Stimulated activated CD8-positive, alpha-beta memory T cell treated with anti-CD3 and anti-CD28 coated beads, Interleukin-2, amount 100 ng/mL, for 1 hour (primary cell): ENCODE measurements around the gene SHC2.
"Not testable (repeated sequence)": the region's sequence is repeated elsewhere in the genome, so short reads cannot be mapped to it uniquely, and the experiment has no call there.

ENCODE experiments used
- DNase-seq, 2 donors: peaks; one replicate each; pipeline ENCODE4 v3.0.0-alpha.2; 2020; ENCODE audit warnings: low read depth in 2 of 2

SHC2 gene

DNA sequence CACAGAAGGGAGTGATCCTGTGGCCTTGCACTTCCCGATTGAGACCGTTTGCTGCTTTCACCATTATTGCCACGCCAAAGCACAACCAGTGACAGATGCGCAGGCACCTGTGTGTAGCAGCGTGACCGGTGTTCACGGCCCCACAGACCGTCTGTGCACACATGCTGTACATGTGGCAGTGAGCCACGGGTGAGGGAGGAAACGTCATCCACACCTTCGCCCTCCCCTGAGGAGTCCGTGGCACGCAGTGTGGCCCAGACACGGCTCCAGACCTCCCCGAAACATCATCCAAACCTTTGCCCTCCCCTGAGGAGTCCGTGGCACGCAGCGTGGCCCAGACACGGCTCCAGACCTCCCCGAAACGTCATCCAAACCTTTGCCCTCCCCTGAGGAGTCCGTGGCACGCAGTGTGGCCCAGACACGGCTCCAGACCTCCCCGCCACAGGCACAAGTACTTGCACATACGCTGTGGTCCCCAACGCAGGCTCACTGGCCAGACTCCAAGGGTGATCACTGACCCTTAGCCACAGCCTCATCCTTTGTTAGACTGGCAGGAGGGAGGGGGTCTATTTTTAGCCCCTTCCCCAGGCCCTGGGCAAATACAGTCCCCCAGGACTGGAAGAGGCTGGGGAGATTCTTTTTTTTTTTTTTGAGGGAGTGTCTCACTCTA, 7.9 kb upstream of the SHC2 start:
- no peak for DNase-seq

DNA sequence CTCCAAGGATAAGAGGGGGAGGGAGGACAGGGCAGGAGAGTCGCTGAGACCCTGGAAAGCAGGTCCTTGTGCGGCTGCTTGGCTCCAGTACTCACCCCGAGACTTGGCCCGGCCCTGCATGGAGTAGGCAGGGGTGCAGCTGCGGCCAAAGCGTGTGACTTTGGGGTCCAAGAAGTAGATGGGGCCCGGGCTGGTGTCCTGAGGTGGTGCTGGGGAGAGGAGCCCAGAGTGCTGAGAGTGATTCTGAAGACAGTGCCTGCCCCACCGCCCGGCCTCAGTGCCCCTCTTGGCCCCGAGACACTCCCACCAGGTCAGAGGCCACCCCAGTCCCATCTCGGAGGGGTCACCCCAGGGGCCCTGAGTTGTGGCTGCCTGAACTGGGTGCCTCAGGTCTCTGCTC, 6.7 kb upstream of the SHC2 start:
- no peak for DNase-seq

DNA sequence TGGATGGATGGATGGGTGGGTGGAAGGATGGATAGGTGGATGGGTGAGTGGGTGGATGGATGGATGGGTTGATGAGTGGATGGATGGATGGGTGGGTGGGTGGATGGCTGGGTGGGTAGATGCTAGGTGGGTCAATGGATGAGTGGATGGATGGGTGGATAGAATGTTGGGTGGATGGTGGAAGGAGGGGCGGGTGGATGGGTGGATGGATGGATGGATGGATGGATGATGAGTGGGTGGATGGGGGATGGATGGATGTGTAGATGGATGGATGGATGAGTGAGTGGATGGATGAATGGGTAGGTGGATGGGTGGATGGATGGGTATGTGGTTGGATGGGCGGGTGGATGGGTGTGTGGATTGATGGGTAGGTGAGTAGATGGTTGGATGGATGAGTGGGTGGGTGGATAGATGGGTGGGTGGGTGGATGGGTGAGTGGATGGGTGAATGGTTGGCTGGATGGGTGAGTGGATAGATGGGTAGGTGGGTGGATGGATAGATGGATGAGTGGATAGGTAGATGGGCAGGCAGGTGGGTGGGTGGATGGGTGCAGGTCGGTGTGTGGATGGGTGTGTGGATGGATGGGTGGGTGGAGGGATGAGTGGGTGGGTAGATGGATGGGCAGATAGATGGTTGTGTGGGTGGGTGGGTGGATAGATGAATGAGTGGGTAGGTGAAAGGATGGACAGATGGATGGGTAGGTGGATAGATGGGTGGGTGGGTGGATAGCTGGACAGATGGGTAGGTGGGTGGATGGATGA, 4.4 kb upstream of the SHC2 start:
- DNase-seq = no peak

DNA sequence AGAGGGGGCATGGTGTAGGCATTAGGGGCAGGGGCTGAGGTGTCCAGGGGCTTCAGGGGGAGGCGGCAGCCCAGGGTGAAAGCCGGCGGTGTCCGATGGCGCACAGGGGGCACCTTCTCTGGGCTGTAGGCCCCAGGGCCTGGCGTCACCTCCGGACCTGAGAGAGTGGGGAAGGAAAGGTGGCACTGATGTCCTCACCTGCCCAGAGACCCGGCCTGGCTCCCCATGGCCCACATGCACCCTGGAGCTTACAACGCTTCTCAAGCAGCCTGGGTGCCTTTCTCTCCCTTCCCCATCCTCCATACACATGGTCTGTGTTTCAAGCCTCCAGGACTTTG, 3.3 kb upstream of the SHC2 start:
- DNase-seq = no peak

DNA sequence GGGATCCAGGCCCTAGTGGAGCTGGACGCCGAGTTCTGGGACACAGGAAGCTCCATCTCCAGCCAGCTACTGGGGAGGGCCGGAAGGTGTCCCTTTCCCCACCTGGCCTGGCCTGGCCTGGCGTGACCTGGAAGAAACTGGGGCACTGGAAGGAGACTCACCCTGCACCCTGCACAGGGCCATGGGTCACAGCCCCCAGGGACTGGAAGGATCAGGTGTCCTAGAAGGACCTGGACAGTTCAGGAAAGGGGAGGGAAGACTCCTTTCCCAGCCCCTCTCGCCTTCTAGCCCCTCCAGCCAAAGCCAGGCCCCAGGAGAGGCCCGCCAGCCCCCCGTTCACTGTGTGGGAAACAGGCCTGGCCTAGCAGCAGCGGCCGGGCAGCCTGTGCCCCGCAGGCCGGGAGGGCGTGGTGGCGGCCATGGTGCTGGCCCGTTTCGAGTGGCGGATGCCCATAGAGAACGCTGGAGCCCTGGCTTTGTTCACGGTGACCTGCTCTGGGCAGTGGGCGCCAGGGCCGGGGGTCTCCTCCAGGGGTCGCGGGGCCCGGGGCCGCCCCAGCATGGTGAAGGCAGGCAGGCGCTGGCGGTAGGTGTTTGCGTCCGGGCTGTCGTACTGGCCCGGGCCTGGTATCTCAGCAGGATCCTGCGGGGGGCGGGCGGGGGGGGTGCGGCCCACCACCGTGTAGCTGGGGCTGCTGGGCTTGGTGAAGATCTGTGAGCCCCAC, 2.8 kb upstream of the SHC2 start:
- DNase-seq = no peak

DNA sequence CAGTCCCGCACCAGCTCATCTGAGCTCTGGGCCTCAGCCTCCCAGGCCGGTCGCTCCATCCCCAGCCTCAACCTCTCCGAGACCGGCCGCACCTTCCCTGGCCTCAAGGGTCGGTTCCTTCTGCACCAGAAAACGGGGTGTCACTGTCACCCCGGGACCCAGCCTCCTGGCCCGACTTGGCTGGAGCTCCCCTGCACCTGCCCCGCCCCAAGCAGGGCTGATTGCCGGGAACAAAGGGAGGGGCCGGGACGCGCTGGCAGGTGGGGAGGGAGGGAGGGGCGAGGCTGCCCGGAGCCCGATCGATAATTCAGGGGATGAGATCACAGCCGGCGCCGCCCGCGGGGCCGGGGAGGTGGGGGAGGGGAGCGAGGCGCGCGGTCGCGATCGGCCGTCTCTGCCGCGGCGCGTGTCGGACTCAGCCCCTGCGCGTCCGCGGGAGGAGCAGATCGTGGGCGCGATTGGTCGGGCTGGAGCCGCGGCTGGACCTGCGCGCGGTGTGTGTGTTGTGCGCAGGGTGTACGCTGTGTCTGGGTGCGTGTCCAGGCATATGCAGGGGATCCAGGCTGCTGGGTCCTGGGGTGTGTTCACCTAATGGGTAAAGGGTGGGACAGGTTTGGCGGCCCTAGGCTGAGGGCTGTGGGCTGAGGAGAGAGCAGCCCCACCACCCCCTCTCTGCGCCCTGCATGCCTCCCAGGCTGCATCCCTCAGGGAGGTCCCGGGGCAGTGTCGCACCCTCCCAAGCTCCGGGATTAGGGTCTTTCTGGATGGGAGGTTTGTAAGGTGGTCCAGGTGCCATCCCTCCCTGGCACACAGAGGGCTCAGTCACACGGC, 1.1 kb upstream of the SHC2 start:
- no peak for DNase-seq

DNA sequence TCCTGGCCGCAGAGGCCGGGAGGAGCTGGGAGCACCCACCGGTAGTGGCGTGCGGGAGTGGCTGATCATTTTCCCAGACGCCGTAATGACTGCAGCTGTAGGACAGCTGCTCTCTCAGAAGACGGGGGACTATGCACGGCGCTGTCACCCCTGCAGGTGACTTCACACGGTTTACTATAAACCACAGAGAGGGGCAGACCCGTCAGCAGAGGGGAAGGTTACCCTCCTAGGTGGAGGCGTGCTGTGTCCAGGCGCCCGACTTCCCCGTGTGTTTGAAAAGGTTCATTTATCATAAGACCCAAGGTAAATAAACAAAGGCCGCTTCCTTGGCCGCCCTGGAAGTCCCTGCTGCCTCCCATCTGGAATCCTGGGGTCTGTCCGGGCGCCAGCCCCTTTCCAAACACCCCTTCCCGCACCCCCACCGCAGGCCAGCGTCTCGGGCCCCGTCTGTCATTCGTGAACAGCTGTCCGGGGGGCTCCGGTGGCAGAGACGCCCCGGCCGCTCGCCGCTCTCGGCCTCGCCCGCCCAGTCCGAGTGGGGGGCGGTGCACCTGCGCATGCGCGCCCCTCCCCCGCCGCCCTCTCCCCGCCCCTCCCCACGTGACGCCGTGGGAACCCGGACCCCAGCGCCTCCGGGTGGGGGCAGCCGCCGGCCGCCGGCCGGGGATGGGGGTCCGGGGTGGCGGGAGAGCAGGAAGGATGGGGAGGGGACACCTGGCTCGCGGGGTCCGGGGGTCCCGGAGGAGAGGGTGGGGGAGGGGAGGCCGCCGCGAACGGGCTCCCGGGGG, 915 bp downstream of the SHC2 start:
- no peak for DNase-seq

DNA sequence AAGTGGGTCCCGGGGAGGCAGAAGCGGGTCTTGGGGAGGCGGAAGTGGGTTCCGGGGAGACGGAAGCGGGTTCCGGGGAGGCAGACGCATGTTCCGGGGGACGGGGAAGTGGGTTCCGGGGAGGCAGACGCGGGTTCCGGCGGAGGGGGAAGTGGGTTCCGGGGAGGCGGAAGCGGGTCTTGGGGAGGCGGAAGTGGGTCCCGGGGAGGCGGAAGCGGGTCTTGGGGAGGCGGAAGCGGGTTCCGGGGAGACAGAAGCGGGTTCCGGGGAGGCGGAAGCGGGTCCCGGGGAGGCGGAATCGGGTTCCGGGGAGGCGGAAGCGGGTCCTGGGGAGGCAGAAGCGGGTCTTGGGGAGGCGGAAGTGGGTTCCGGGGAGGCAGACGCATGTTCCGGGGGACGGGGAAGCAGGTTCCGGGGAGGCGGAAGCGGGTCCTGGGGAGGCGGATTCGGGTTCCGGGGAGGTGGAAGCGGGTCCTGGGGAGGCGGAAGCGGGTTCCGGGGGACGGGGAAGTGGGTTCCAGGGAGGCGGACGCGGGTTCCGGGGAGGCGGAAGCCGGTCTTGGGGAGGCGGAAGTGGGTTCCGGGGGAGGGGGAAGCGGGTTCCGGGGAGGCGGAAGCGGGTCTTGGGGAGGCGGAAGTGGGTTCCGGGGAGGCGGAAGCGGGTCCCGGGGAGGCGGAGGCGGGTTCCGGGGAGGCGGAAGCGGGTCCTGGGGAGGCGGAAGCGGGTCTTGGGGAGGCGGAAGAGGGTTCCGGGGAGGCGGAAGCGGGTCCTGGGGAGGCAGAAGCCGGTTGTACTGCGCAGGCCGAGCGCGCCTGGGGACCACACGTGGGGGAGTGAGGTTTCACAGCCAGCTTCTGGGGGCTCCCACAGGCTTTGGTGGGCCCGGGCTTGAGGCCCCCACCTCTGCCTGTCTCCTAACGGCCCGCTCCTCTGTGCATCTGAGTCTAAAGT, 2.5 kb downstream of the SHC2 start:
- no peak for DNase-seq

DNA sequence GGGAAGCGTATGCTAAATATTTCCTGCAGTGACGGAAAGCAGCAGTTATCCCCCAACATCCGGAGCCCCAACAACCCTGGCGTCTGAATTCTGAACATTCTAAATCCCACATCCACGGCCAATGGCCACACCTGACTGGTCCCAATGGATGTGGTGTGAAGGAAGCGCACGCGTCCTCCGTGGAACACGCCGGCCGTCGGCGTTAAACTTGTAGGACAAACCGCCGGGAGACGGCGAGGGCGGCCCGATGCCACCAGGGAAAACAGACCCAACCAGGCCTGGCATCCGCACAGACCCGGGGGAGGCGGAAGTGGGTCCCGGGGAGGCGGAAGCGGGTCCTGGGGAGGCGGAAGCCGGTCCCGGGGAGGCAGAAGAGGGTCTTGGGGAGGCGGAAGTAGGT, 3.2 kb downstream of the SHC2 start:
- no peak for DNase-seq

DNA sequence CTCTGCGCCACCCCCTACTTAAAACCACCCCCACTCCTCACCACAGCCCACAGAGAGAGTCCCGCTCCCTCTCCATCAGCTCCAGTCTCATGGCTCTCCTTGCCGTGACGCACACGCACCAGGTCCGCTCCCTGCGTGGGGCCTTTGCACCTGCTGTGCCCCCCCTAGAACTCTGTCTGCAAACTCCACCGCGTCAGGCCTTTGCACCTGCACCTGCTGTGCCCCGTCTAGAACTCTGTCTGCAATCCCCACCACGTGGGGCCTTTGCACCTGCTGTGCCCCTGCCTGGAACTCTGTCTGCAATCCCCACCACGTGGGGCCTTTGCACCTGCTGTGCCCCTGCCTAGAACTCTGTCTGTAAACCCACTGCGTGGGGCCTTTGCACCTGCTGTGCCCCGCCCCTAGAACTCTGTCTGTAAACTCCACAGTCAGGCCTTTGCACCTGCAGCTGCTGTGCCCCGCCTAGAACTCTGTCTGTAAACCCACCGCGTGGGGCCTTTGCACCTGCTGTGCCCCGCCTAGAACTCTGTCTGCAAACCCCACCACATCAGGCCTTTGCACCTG, 4.2 kb downstream of the SHC2 start:
- DNase-seq = no peak

DNA sequence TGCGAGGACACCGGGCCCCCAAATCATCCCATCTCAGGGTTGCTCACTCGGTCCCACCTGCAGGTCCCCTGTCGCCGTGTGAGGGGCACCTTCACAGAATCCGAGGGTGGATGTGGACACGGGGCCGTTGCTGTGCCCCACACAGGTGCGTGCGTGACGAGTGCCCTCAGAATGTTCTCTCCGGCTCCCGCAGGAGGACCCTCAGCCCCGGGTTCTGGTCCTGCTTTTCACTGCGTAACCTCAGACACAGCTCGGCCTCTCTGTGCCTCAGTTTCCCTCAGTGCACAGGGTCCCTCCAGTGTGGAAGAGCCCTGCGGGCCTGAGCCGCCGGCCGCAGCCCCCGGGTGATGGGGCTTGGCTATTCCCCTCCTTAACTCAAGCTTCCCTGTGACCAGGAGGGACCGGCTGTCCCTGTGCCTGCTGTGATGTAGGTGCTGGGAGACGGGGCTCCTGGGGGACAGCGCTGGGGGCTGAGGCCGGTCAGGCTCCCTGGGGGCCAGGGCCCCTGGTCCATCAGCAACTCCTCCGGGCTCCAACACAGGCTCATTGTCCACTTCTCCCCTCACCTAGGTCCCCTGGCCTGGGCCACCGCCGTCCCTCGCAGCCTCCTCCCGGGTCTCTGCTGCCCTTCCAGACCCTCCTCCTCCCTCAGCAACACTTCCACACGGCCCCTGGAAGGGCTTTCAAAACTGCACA, 4.8 kb downstream of the SHC2 start:
- DNase-seq = no peak

DNA sequence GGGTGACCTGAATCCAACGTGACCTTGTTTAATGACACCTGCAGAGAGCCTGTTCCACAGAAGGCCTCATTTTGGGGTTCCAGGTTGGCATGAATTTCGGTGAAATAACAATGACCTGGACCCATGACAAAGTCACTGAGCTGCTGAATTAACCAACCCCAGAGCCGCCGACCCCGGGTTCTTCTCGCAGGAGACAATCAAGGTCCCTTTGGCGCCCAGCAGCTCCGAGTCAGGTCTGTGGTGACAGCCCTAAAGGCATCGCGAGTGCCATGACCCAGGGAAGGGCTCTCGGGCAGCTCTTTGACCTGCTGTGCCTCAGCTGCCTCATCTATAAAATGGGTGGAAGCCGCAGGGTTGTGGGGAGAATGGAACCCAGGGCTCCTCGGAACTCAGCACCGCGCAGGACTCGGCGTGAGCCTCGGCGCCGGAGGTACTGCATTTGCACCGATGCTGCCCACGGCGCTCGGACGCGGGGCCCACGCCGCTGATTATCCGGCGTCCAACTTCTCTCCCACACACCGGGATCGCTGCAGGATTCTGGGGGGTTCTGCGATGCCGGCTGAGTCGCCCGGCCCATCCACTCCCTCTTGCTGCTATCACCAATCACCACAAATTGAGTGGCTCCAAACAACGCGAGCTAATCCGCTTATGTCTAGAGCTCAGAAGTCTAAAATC, 5.7 kb downstream of the SHC2 start:
- DNase-seq = no peak

DNA sequence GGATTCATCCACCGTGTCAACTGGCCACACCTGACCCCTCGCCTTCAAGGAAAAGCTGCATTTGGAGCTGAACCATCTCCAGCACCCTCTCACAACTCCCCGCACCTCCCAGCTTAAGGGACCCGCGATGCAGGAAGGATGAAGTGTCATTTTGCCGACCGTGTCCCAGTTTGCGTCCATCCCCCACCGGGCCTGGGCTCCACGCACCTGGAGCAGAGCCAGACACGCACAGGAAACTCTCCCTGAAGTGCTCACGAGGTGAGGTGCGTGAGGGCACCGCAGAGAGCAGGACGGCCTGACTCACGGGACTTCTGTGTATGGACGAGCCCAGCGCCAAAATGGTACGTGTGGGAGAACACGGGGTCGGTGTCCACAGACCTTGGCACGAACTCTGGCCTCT, 7.2 kb downstream of the SHC2 start:
- DNase-seq = no peak

DNA sequence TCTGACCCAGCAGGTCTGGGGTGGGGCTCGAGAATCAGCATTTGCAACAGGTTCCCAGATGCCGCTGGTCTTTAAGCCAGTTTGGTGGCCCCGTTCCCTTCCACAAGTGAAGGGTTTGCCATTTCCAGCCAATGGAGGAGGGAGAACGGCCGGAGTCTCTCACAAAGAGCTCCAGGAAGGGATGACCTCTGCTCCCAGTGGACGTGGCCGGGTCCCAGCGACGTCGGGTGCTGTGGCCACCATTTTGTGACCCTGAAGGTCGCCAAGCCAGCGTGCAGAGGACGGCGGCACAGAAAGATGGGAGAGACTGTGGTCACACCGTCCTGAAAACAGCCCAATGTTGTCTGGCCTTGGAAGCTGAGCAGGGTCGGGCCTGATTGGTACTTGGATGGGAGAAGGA, 8.0 kb downstream of the SHC2 start:
- no peak for DNase-seq

DNA sequence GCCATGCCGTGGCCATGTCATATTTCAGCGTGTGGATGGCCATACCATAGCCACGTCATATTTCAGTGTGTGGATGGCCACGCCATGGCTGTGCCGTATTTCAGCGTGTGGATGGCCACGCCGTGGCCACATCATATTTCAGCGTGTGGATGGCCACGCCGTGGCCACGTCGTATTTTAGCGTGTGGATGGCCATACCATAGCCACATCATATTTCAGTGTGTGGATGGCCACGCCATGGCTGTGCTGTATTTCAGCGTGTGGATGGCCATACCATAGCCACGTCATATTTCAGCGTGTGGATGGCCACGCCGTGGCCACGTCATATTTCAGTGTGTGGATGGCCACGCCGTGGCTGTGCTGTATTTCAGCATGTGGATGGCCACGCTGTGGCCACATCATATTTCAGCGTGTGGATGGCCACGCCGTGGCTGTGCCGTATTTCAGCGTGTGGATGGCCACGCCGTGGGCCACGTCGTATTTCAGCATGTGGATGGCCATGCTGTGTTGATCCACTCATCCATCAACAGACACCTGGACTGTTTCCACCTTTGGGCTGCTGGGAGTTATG, 9.8 kb downstream of the SHC2 start:
- not testable (repeated sequence) for DNase-seq

DNA sequence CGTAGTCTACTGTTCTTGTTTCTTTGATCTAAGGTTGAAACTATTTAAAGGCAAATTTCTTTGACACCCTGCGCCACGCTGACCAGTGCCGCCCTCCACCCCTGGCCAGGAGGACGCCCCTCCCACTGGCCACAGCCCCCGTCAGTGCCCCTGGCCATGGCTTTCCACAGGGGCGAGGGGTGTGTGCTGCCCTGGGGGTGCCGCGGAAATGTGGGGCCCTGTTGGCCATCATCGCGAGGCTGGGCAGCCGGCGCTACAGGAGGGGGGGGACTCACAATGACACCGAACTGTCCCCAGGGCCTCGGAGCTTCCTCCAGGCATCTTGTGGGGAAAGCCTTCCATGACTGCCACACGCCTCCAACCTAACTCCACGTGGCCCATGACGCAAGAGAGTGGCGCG, 10.9 kb downstream of the SHC2 start:
- no peak for DNase-seq

DNA sequence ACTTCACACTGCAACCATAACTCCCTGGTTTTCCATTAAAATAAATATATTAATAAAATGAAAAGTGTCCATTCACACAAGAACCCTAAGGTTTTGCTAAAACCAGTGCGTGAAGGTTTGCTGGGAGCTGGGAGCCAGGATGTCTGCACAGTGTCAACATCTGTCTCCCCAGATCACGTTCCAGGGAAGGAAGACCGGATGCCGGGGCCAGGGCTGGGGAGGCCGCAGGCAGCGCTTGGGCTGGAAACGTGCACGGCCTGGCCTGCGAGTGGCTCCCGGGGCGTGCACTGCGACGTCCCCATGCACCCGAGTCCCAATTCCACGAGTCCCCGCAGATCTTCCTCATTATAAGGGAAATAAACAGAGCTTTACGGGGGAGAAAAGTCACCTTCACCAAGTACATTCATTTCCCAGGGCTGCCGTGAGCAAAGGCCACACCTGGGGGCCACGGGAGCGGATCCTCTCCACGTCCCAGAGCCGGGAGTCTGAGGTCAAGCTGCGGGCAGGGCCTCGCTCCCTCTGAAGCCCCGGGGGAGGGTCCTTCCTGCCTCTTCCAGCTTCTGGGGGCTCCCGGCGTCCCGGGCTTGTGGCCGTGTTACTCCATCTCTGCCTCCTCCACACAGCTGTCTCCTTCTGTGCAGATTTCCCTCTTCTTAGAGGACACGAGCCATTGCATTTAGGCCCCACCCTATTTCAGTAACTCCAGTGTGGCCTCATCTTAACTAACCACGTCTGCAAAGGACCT, 12.8 kb downstream of the SHC2 start:
- no peak for DNase-seq

DNA sequence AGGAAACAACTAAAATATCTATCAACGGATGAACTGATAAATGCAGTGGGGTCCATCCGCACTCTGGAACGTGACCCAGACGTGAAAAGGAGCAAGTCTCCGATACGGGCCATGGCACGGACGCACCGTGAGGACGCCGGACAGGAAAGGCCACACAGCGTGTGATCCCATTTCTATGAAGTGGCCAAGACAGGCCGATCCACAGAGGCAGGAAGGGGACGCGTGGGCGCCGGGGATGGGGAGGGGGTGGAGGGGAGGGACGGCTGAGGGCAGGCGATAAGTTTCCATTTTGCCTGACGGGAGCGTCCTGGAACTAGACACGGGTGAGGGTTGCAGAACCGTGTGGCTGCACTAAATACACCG, 13.8 kb downstream of the SHC2 start:
- no peak for DNase-seq
